Esophagus muscularis mucosa (tissue), 3 donors: Measurements from ENCODE around the gene PTGER1.

Experiments used
- CTCF ChIP-seq, 3 experiments: fragments of 200-600 bp in 2 of 3; fragments of 450-650 bp in 1 of 3; sonication (generic) in 2 of 3; IDR thresholded peaks; one replicate each; pipeline ENCODE4 v1.5.1; 2017 to 2019; ENCODE audit warnings: antibody characterized with exemption in 3 of 3, mild to moderate bottlenecking in 2 of 3, moderate library complexity in 1 of 3
- POLR2A ChIP-seq: fragments of 450-650 bp; IDR thresholded peaks from one replicate; pipeline ENCODE4 v1.6.1; 2017; ENCODE audit warnings: antibody characterized with exemption, moderate library complexity, mild to moderate bottlenecking, low read depth
- POLR2AphosphoS5 ChIP-seq, 2 donors: sonication (generic); formaldehyde crosslinking; IDR thresholded peaks; one replicate each; pipeline ENCODE4 v1.6.1; 2017; ENCODE audit warnings: antibody characterized with exemption in 2 of 2

GRCh38 chr19:14467391-14467790, 7.8 kb downstream of the PTGER1 start:
- no peak for TF ChIP-seq POLR2A
- TF ChIP-seq CTCF (IDR thresholded peaks at IDR 0.05) = no peak
- no peak for TF ChIP-seq POLR2AphosphoS5 (IDR thresholded peaks at IDR 0.05)
